ENCODE data around the gene MYOD1.

The MYOD1 gene

GRCh38 chr11:17686231-17686980, 33.0 kb upstream of the MYOD1 start:
- no peak for TF ChIP-seq CTCF (IDR thresholded peaks at IDR 0.05; ENCODE audit: low read depth, low read length, missing control alignments)
- no peak overlapping the region for H3K4me3 ChIP-seq (replicated peaks; ENCODE audit: low read depth, low read length)
- DNase-seq (ENCODE audit: extremely low read depth, low read depth), result no peak

- no peak overlapping the region for H3K4me3 ChIP-seq (replicated peaks; ENCODE audit: low read depth, low read length)
- no peak for DNase-seq (ENCODE audit: extremely low read depth, low read depth)
- no peak for TF ChIP-seq CTCF (IDR thresholded peaks at IDR 0.05; ENCODE audit: low read depth, low read length, missing control alignments)
These were observed 31.3 kb upstream of the MYOD1 start for GRCh38 chr11:17687946-17688670.

GRCh38 chr11:17691550-17691949, 27.8 kb upstream of the MYOD1 start:
- H3K4me3 ChIP-seq (replicated peaks; ENCODE audit: low read depth, low read length), result no peak overlapping the region
- no peak for TF ChIP-seq CTCF (IDR thresholded peaks at IDR 0.05; ENCODE audit: low read depth, low read length, missing control alignments)
- DNase-seq (ENCODE audit: extremely low read depth, low read depth), result no peak

- no peak for TF ChIP-seq CTCF (IDR thresholded peaks at IDR 0.05; ENCODE audit: low read depth, low read length, missing control alignments)
- no peak overlapping the region for H3K4me3 ChIP-seq (replicated peaks; ENCODE audit: low read depth, low read length)
- no peak for DNase-seq (ENCODE audit: extremely low read depth, low read depth)
These were observed 27.4 kb upstream of the MYOD1 start for GRCh38 chr11:17691976-17692375.

GRCh38 chr11:17692931-17693330, 26.4 kb upstream of the MYOD1 start:
- H3K4me3 ChIP-seq (replicated peaks; ENCODE audit: low read depth, low read length), result no peak overlapping the region
- no peak for TF ChIP-seq CTCF (IDR thresholded peaks at IDR 0.05; ENCODE audit: low read depth, low read length, missing control alignments)
- no peak for DNase-seq (ENCODE audit: extremely low read depth, low read depth)

- no peak for TF ChIP-seq CTCF (IDR thresholded peaks at IDR 0.05; ENCODE audit: low read depth, low read length, missing control alignments)
- no peak for DNase-seq (ENCODE audit: extremely low read depth, low read depth)
- no peak overlapping the region for H3K4me3 ChIP-seq (replicated peaks; ENCODE audit: low read depth, low read length)
These were observed 25.8 kb upstream of the MYOD1 start for GRCh38 chr11:17693531-17693930.

All from HFF-Myc (cell line).